Measurements from ENCODE around the gene ADAM8.

Gene ADAM8

GRCh38 chr10:133308421-133309099 is 31.9 kb upstream of the ADAM8 start, which contains the start of the genes TUBGCP2 and ZNF511:
TUBGCP2 (minus strand) TSS chr10:133308872; CDS start chr10:133302941, 5,931 bp downstream.
ZNF511 (plus strand) TSS chr10:133308914; CDS start chr10:133308944, 30 bp downstream.
- peak; percentile 91 to 96 (median 96) for DNase-seq

- DNase-seq = peak; percentile 42 to 60 (median 55)
These were observed 31.2 kb upstream of the ADAM8 start for GRCh38 chr10:133307776-133308420.

- no peak for DNase-seq
These were observed 30.3 kb upstream of the ADAM8 start for GRCh38 chr10:133306941-133307379.

DNA sequence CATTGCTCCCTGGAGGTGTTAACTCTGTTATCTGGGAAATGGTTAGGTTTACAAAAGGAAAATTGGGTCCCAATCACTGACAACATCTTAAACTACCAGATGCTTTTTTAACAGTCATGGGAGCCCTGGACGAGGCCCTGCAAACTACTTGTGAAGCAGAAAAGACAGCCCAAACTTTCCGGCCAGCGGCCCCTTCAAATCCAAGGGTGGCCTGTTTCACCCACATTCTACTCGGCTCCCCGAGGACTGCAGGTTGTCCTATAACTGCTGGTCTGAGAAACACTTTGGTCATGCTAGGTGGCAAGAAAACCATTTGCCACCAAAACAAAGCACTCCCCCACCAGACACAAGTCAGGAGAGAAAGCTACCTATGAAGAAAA is 29.4 kb upstream of the ADAM8 start:
- DNase-seq = no peak

DNA sequence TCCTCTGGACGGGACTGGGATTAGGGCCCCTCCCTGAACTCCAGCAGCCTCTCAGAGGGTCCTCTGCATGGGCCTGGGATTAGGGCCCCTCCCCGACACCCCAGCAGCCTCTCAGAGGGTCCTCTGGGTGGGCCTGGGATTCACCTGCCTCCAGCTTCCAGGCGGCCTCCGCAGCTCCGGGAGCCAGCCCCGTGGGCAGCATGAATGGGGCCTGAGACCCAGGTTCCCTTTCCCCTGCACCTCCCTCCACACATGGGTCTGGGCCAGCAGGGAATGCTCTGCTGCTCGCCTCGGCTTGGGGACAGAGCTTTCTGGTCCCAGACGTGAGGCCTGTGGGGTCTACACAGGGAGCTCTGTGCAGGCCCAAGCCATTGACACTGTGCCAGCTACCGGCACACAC is 26.5 kb upstream of the ADAM8 start:
- no peak for DNase-seq

DNA sequence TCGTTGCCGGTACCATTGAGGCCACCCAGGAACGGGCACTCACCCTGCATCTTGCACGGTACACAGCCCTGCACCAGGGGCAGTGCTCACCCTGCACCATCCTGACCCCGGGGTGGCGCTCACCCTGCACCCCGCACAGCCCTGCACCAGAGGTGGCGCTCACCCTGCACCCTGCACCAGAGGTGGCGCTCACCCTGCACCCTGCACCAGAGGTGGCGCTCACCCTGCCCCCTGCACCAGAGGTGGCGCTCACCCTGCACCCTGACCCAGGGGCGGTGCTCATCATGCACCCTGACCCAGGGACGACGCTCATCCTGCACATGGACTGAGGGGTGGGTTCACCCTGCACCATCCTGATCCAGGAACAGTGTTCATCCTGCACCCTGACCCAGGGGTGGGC is 25.6 kb upstream of the ADAM8 start:
- DNase-seq = no peak

DNA sequence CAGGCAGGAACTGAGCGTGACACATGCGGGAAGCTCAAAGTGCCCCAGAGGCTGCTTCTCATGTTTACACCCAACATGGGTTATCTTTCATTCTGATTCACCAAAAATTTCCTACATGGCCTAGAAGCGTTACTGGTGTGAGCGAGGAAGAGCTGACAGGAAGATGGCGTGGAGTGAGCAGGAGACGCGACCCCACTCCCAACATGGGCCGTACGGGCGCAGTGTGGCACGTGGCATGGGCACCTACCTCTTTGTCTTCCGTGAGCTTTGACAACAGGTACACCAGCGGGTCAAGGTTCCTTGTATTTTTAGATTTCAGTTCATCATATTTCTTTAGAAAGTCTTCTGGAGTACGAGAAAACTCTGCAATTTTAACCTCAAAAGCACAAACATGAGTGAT is 23.1 kb upstream of the ADAM8 start:
- no peak for DNase-seq

DNA sequence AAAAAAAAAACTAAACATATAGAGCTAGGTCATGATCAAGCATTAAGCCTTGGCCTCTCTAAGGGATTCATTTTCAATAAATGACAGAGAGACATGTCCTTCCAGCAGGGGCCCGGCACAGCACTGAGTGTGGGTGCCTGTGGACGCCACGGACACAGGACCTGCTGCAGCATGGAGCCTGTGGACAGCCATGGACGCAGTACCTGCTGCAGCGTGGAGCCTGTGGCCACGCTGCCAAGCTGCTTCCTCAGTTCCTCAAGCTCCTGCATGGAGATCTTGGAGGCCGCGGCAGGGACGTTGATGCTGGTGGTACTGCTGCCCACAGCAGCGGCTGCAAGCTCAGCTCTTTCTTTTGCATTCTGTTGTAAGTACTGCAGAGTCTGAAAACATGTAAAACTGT is 22.6 kb upstream of the ADAM8 start:
- DNase-seq = no peak

DNA sequence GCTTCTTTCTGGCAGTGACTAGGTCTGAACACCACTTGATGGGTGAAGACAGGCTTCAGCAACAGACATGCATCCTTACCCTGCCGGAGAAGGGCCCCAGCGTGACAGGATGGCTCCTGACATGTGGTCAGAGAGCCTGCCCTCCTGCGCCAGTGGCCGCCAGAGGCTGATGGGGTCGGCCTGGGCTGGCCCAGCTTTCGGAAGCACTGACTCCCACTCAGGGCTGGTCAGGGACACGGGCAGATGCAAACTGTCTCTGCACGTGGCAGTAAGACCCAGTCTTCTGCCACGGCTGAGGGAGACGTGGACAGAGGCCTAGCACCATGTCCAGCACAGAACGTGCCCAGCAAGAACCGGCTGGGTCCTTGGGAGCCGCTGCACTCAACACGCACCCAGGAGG is 21.8 kb upstream of the ADAM8 start:
- DNase-seq = no peak

- no peak for DNase-seq
These were observed 20.8 kb upstream of the ADAM8 start for GRCh38 chr10:133297504-133297903.

- DNase-seq = no peak
These were observed 19.0 kb upstream of the ADAM8 start for GRCh38 chr10:133295426-133296320.

- DNase-seq = peak; percentile 79 to 89 (median 87)
These were observed 17.5 kb upstream of the ADAM8 start for GRCh38 chr10:133294189-133294588.

DNA sequence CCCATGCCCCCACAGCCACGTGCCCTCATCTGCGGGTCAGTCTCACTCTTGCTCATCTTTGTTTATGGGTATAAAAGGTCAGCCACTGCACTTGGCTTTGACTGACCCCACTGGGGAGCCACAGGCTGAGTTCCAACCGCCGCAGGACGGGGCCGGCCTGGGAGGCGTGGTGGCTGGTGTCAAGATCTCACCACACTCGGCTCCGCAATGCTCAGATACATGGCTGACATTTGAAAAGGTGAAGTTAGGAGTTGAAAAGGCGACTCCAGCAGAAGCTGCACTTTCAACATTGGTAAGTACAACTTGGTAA is 17.1 kb upstream of the ADAM8 start:
- no peak for DNase-seq

GRCh38 chr10:133292919-133293809 is 16.5 kb upstream of the ADAM8 start:
- DNase-seq = peak; percentile 93 to 98 (median 97)

DNA sequence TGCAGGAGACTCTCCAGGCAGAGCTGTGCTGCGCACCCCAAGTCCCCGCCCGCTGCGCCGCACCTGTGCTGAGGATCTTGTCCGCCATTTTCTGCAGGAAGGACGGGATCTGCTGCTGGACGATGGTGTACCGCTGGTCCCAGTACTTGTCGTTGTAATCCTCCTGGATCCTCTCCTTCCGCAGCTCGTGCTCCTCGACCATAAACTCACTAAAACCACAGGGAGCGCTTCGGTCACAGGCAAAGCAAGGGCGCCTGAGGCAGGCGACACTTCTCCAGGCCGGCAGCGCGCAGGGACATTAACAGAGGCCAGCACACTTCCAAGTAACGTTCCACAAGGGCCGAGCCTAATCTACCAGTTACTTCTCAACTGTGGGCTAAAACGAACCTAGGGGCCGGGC is 13.1 kb upstream of the ADAM8 start:
- DNase-seq = no peak

DNA sequence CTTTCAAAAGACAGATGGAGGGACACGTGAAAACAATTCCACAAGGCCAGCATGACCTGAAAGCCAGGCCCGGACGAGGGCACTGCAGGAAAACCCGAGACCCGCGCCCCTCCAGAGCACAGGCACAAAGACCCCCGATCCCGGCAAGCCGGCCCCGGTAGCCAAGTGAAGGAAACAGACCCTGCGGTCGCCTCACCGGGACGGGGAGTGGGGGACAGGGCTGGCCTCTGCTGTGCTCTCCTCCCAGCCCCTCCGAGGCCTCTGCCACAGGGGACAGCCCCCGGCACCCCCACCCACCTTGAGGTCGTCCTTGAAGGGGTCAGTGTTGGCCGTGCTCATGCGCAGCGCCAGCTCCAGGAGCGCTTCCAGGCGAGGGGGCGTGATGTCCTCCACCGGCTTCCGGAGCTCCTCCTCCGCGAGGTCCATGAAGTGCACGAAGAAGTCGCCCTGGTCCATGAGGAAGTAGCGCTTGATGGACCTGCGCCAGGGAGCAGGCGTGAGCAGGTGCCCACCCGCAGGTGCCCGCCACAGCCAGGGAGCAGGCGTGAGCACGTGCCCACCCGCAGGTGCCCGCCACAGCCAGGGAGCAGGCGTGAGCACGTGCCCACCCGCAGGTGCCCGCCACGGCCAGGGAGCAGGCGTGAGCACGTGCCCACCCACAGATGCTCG is 11.3 kb upstream of the ADAM8 start:
- DNase-seq = no peak

DNA sequence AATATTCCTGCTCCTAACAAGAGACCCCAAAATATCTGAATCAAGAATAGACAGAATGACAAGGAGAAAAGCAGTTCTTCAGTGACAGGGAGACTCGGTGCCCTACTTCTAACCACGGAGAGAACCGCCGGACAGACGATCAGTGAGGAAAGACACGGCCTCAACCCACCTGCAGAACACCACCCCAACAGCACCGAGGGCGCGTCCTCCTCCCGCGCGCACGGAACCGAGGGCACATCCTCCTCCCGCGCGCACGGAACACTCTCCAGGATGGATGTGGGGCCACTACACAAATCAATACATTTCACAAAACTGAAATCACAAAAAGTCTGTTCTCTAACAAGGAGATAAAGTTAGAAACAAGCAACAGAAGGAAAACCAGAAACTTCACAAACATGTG is 9.7 kb upstream of the ADAM8 start:
- DNase-seq = no peak

DNA sequence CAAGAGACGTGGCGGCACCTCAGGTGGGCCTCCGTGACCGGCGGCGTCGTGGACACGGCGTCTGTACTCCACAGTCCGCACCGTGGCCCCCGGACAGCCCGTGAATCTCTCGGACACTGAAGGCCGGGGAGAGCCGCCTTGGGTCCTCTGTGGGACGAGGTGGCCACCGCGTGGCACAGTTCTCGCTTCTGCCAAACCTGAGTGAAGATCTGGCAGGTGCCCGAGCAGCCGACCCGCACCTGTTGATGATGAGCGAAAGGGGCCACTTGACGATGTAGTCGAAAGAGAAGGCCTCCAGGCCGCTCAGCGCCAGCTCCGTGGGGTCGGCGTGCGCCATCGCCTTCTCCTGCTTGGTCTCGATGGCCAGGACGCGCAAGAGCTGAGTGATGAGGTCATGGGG is 8.5 kb upstream of the ADAM8 start:
- DNase-seq = no peak

DNA sequence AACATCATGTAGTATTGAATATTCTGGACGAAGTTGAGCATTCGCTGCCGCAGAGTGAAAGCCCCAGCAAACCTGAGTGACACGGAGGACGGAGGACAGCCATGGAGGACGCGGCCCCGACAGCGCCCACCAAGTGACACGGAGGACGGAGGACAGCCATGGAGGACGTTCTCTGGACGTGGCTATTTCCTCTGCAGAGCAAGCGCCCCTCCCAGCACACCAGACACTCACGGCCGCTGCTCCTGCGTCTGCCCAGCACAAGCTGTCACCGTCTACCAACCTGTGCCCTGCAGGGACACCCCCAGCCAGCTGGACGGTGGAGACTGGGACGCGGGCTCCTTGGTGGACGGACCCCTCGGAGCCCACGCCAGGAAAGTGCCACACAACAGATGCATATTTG is 7.3 kb upstream of the ADAM8 start:
- no peak for DNase-seq

GRCh38 chr10:133282846-133283390 is 6.2 kb upstream of the ADAM8 start:
- no peak for DNase-seq

DNA sequence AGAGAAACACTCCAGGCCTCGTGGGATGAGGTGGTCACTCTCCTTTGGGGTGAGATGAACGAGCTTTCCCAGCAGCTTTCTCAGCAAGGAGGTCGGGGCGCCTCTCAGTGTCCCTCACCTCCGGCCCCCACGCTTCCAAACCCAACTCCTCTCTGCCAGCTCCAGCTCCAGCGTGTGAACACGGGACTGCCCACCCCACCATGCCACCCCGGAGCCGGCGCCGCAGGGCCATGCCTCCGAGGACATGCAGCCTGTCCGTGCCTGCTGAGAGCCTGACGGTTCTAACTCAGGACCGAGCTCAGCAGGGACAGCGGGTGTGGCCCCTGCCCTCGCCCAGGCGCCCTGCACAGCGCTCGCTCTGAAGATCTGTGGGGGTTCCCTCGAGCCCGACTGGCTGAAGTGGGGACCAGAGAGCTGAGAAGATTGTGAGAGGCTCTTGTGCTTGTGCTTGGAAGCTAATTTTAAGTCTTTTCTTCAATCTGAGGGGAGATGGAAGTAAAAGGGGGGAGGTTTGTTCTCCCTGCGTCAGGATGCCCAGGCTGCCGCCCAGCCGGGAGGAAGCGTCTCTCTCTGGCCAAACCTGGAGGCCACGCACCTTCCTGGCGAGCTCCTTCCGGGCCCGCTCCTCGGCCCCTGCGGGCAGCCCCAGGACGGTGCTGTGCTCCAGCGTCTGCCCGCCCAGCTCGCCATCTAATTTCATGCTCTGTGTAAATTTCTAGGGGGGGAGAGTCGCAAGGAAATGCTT is 5.1 kb upstream of the ADAM8 start:
- DNase-seq = no peak

Measured in suppressor macrophage treated with lipopolysaccharide for 1 hour (primary cell).